Measurements from ENCODE around the gene COL4A2.
"Not testable (repeated sequence)": the region's sequence is repeated elsewhere in the genome, so short reads cannot be mapped to it uniquely, and the experiment has no call there.

Gene COL4A2

DNA sequence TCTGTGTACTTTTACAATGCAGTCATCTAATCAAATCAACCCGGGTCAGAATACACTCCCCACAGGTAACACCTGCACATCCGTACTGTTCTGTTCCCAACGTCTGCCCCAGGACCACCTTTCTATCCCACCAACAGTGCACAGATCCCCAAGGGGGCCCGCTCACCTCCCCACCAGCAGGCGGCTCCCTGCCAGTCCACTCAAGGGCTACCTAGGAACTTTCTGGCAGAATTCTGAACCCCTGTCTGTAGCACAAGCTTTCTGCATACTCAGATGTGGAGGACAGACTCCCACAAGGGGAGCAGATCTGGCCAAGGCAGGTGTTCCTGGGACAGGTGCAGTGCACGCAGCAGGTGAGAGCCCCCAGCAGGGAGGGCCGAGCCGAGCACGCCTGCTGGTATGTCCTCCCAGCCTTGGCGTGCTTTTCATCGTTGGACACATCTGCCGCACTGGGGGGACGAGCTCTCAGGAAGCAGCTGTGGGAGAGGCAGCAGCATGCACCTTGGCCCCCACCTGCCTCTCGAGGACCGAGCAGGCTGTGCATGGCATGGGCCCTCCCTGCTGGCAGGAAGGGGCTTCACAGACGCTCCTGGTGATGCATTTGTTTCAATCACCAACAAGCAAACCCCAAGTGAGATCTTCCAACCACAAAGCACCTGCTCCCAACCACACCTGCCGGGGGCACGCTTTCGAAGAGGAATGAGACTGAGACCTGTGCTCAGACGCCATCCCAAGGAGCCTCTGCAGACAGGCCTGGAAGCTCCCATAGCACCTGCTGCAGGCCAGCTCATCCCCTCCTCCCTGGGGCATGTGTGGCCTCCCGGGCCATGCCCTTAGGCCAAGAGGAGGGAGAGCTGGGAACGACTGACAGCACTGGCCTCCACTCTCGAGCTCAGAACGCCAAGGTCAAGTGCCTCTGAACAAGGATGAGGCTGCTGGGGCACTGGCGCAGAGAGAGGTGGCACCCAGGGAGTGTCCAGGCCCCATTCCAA is 218.5 kb downstream of the COL4A2 start:
- no peak for DNase-seq (ENCODE audit: low read depth in 1 of 2, low spot score in 1 of 2)

- DNase-seq (ENCODE audit: low read depth in 1 of 2, low spot score in 1 of 2), result no peak
Observed at GRCh38 chr13:110528371-110528770, 221.3 kb downstream of the COL4A2 start.

- no peak for DNase-seq (ENCODE audit: low read depth in 1 of 2, low spot score in 1 of 2)
Observed at GRCh38 chr13:110528911-110529310, 221.8 kb downstream of the COL4A2 start.

GRCh38 chr13:110529522-110530311 is 222.6 kb downstream of the COL4A2 start:
- no peak for DNase-seq (ENCODE audit: low read depth in 1 of 2, low spot score in 1 of 2)

DNA sequence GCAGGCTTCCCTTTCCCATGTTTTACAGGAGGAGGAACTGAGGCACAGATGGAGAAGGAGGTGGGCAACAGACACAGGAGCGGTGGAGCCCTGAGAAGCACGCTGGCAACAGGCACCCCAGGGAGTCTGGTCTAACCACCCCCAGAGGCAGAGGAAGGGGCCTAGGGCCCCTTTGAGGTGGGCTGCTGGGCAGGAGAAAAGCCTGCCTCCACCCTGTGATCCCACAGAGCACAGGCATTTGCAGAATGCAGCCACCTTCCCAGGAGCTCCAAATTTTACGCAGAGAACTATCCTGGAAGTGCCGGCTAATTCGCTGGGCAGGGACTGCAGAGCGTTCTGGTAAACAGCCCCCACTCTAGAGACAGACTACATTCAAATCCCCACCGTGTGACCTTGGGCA is 224.0 kb downstream of the COL4A2 start:
- DNase-seq (ENCODE audit: low read depth in 1 of 2, low spot score in 1 of 2), result no peak

DNA sequence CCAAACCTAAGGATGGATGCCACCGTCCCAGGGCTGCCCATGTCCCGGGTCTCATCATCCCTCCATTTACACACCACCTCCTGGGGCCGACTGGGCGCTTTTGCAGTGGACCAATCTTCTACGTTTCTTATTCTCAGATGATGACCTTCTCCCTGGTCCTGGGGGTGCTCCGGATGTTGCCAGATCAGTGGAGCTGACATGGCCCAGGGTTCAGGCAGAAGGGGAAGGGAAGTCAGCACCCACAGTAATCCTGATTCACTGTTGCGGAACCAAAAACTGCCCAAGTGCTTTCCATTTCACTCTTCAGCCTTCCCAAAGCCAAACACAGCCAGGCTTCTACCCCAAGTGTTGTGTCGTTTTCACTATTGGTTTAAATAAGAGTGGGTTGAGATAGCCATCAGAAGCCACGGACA is 224.6 kb downstream of the COL4A2 start:
- no peak for DNase-seq (ENCODE audit: low read depth in 1 of 2, low spot score in 1 of 2)

- DNase-seq (ENCODE audit: low read depth in 1 of 2, low spot score in 1 of 2), result not testable (repeated sequence)
Observed at GRCh38 chr13:110532258-110532657, 225.2 kb downstream of the COL4A2 start.

DNA sequence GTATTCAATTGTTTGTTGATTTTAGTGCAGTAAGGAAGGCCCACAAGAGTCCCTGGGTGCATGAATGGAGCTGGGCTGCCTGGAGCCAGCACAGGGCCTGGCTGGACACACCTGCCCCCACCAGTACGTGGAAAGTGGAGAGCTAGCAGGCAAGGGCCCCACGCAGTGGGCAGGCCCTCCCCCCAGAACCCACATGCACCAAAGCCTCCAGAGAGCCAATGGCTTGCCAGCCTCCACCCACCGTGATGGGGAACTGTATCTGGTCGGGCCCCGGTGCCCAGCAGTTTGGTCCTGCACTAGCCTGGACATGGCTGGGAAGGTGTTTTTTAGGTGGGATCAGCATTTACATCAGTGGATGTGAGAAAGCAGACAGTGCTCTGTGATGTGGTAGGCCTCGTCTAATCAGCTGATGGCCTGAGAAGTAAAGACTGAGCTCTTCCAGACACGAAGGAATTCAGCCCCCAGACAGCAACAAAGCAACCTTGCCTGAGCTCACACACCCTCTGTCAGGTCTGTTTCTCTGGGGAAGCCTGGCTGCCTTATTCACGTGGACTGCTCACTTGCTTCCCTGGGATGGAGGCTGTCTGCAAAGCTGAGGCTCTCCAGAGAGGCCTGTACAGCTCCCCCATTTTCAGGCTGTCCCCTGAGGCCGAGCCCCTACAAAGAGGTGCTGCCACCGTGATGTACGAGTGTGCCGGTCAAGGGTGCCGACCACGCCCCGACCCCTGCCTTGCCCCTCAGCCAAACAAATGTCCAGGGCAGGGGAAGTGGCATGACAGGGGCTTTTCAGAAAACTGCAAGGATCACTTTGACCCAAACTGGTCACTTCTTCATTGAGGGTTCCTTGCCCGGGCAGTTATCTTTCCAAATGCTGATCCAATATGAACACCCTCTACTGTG is 226.9 kb downstream of the COL4A2 start:
- DNase-seq (ENCODE audit: low read depth in 1 of 2, low spot score in 1 of 2), result no peak

- no peak for DNase-seq (ENCODE audit: low read depth in 1 of 2, low spot score in 1 of 2)
Observed at GRCh38 chr13:110535526-110535925, 228.4 kb downstream of the COL4A2 start.

DNA sequence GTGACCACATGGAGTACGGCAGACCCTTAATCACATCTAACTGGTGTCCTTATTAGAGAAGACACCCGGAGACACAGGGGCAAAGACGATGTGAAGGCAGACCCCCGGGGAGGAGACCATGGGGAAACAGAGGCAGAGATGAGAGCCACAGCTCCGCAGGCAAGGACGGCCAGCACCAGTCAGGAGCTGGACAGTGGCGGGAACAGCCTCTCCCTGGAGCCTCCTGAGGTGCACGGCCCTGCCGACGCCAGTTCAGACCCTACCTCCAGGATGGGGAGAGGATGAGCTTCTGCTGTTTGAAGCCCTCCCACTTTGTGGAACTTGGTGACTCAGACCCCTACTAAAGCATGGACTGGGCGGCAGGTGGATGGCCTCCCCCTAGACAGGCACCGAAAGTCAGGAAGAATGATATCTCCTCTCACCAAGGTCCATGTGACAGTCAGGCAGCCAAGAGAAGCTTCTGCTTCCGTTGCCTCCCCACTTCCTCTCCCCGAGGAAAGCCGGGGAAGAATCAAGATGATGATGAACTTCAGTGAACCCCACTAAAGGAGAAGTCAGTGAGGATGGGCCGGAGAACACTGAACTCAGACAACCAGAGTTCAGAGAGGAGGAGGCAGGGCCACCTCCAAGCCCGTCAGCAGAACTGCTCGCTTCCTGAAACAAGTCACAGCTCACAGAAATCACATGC is 229.1 kb downstream of the COL4A2 start:
- no peak for DNase-seq (ENCODE audit: low read depth in 1 of 2, low spot score in 1 of 2)

- no peak for DNase-seq (ENCODE audit: low read depth in 1 of 2, low spot score in 1 of 2)
Observed at GRCh38 chr13:110538632-110539031, 231.5 kb downstream of the COL4A2 start.

GRCh38 chr13:110539894-110540293 is 232.8 kb downstream of the COL4A2 start:
- no peak for DNase-seq (ENCODE audit: low read depth in 1 of 2, low spot score in 1 of 2)

DNA sequence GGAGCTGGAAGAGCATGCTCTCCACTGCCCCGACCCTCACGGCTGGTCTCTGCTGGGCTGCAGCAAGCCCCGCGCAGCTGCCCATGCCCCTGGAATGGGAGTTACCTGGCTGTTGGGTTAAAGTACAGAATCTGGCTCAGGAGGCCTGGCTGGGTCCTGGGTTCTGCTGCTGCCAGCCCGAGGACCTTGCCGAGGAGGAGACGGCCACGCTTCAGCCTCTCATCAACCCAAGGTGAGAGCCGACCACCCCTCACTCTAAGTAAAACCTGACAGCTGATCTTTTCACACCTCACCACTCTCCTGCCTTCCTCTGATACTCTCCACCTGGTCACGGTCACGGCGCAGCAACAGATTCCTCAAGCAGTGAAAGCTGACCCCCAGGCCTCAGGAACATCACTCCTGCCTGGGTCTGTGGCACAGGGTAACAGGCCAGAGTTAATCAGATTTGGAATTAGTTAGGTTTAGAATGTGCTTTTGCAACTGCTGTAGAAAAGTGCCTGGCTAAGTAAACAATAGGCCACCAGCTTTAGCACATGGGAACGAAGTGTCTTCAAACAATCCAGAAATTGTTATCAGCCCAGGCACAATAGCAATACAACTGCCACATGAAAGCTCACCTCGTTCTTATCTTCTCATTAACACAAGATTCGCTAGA is 233.9 kb downstream of the COL4A2 start:
- DNase-seq (ENCODE audit: low read depth in 1 of 2, low spot score in 1 of 2), result no peak

DNA sequence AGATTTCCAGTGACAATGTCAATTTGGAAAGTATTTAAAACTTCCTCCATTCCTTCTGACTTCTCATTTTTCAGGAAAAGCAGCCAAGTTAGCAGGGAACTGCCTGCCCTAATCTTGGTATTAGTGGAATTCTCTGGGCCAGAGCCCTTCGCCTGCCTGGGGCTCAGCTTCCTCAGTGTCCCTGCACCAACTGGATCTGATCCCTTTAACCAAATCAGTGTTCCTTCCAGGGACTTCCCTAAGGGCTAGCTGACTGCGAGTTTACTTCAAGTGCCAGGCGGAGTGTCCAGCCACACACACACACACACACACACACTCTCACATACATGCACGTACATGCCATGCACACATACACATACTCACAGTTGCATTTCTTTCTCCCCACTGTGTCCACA is 234.4 kb downstream of the COL4A2 start:
- no peak for DNase-seq (ENCODE audit: low read depth in 1 of 2, low spot score in 1 of 2)

DNA sequence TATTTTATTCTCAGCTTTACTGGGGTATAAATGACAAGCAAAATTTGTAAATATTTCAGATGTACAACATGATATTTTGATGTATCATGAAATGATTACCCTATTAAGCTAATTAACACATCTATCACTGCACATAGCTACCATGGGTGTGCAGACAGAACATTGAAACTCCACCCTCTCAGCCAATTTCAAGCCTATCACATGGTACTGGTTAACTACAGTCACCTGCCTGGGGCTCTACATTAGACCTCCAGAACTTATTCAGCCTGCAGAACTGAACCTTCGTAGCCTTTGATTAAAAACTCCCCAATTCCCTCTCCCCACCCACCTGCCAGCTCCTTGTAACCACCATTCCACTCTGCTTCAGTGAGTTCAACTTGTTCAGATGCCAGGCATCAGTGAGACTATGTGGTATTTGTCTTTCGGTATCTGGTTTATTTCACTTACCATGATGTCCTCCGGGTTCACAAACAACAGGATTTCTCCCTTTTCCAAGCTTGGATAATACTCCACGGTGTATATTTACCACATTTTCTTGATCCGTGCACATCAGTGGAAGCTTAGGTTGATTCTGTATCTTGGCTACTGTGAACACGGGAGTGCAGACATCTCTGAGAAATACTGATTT is 235.2 kb downstream of the COL4A2 start:
- no peak for DNase-seq (ENCODE audit: low read depth in 1 of 2, low spot score in 1 of 2)

- DNase-seq (ENCODE audit: low read depth in 1 of 2, low spot score in 1 of 2), result no peak
Observed at GRCh38 chr13:110546378-110546777, 239.3 kb downstream of the COL4A2 start.

DNA sequence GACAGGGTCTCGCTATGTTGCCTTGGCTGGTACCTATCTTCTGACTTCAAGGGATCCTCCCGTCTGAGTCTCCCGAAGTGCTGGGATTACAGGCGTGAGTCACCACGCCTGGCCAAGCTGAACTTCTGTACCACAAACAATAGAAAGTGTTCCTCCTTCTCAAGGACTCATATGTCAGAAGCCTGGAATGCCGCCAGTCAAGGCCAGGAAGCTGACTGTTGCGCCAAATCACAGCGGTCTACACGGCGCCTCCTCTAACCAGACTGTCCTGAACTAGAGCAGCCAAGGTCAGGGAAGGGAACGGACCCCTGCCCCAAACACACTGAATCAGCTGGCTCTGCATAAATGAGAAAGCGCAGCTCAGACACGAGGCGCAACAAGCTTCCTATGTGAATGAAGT is 239.8 kb downstream of the COL4A2 start:
- DNase-seq (ENCODE audit: low read depth in 1 of 2, low spot score in 1 of 2), result no peak

DNA sequence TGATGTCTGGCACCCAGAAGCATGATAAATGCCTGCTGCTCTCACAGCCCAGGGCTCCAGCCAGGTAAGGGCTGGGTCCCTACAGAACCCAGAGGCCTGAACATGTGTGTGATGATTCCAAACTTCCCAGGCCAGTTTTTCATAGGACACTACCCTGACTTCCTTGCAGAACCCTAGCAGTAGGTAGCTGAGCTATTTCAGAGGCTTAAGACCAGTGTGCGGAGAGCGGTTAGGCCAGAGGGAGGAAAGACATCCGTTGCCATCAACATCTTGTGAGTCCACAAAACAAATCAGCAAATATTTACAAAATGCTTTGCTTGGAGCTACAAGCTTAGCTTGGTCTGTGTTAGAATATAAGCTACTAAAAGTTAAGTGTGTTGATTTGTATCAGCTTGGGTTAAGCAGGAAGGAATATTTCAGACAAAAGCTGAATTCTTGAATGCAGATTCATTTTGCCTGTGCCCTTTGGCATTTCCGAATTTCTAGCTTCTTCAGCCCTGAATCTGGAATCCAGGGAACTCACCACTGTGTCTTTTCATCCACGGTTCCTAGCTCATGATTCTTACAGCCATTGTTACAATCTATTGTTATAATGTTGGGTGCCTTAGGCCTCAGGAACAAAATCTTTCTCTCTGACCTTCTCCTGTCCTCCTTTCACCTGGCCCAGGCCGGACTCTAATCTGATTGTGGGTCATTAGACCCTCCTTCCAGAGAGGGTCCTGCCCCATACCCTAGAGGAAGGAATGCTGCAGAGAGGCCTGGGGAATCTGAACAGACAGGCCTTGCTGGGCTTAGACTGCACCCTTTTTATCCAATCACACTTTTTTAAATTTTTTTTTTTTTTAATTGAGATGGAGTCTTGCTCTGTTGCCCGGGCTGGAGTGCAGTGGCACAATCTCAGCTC is 242.1 kb downstream of the COL4A2 start:
- no peak for DNase-seq (ENCODE audit: low read depth in 1 of 2, low spot score in 1 of 2)

- no peak for DNase-seq (ENCODE audit: low read depth in 1 of 2, low spot score in 1 of 2)
Observed at GRCh38 chr13:110549795-110550160, 242.7 kb downstream of the COL4A2 start.
